Trophoblast cell (in vitro differentiated cells and primary cell): ENCODE measurements around the gene TMEM135.

Source experiments
- DNase-seq, 2 donors: peaks; one replicate each; pipeline ENCODE4 v3.0.0-alpha.2; 2016
- H2AFZ ChIP-seq: 2 replicates; pipeline ENCODE4 v1.6.1; 2013; ENCODE audit warnings: low read length, moderate library complexity, mild to moderate bottlenecking; ENCODE audit not compliant: insufficient read depth, poor library complexity
- H2AK5ac ChIP-seq: 2 replicates; pipeline ENCODE4 v1.6.1; 2013; ENCODE audit warnings: mild to moderate bottlenecking, low read length
- H2BK120ac ChIP-seq: 2 replicates; pipeline ENCODE4 v1.6.1; 2013; ENCODE audit warnings: low read length, mild to moderate bottlenecking, moderate library complexity; ENCODE audit not compliant: insufficient read depth, poor library complexity
- H2BK12ac ChIP-seq: 2 replicates; pipeline ENCODE4 v1.6.1; 2013; ENCODE audit warnings: mild to moderate bottlenecking, low read length, moderate library complexity
- H2BK5ac ChIP-seq: 2 replicates; pipeline ENCODE4 v1.6.1; 2013; ENCODE audit warnings: low read length, low read depth, moderate library complexity, mild to moderate bottlenecking; ENCODE audit not compliant: poor library complexity
- H3K14ac ChIP-seq: 2 replicates; pipeline ENCODE4 v1.6.1; 2013; ENCODE audit warnings: mild to moderate bottlenecking, low read length
- H3K18ac ChIP-seq: 2 replicates; pipeline ENCODE4 v1.6.1; 2013; ENCODE audit warnings: mild to moderate bottlenecking, low read length
- H3K23ac ChIP-seq: 2 replicates; pipeline ENCODE4 v1.6.1; 2013; ENCODE audit warnings: low read length
- H3K27ac ChIP-seq: 2 replicates; pipeline ENCODE4 v1.5.1; 2013; ENCODE audit warnings: low read depth, mild to moderate bottlenecking, inconsistent platforms, low read length, moderate library complexity
- H3K27me3 ChIP-seq: 2 replicates; pipeline ENCODE4 v1.6.1; 2013; ENCODE audit warnings: inconsistent platforms, mild to moderate bottlenecking, low read length, moderate library complexity; ENCODE audit not compliant: insufficient read depth
- H3K36me3 ChIP-seq, 2 experiments: 1 replicate in 1 of 2; 2 replicates in 1 of 2; pipeline ENCODE4 v1.6.1; 2013; ENCODE audit warnings: low read length in 2 of 2, mild to moderate bottlenecking in 2 of 2, moderate library complexity in 1 of 2; ENCODE audit not compliant: insufficient read depth in 2 of 2, control insufficient read depth in 1 of 2
- H3K4ac ChIP-seq: 2 replicates; pipeline ENCODE4 v1.6.1; 2013; ENCODE audit warnings: low read depth, mild to moderate bottlenecking, low read length, moderate library complexity
- H3K4me1 ChIP-seq, 2 experiments: 1 replicate in 1 of 2; 2 replicates in 1 of 2; pipeline ENCODE4 v1.6.1; 2013; ENCODE audit warnings: low read length in 2 of 2, mild to moderate bottlenecking in 2 of 2, moderate library complexity in 1 of 2; ENCODE audit not compliant: insufficient read depth in 2 of 2, control insufficient read depth in 1 of 2
- H3K4me2 ChIP-seq: 2 replicates; pipeline ENCODE4 v1.6.1; 2013; ENCODE audit warnings: inconsistent platforms, mild to moderate bottlenecking, low read length, moderate library complexity
- H3K4me3 ChIP-seq: 2 replicates; pipeline ENCODE4 v1.5.1; 2013; ENCODE audit warnings: mild to moderate bottlenecking, low read depth, low read length, inconsistent platforms
- H3K79me1 ChIP-seq: one replicate; pipeline ENCODE4 v1.6.1; 2013; ENCODE audit warnings: low read length
- H3K79me2 ChIP-seq: 2 replicates; pipeline ENCODE4 v1.6.1; 2013; ENCODE audit warnings: low read length, mild to moderate bottlenecking; ENCODE audit not compliant: control insufficient read depth, insufficient read depth, poor library complexity
- H3K9ac ChIP-seq: 2 replicates; pipeline ENCODE4 v1.6.1; 2013; ENCODE audit warnings: mild to moderate bottlenecking, low read length
- H3K9me3 ChIP-seq: 2 replicates; pipeline ENCODE4 v1.6.1; 2013; ENCODE audit warnings: low read depth, mild to moderate bottlenecking, control low read depth, inconsistent platforms, low read length; ENCODE audit not compliant: insufficient read depth
- H4K12ac ChIP-seq: 2 replicates; pipeline ENCODE4 v1.6.1; 2013; ENCODE audit warnings: low read depth, mild to moderate bottlenecking, low read length, moderate library complexity
- H4K8ac ChIP-seq: 2 replicates; pipeline ENCODE4 v1.6.1; 2013; ENCODE audit warnings: low read depth, mild to moderate bottlenecking, low read length, moderate library complexity
- H4K91ac ChIP-seq: one replicate; pipeline ENCODE4 v1.6.1; 2013; ENCODE audit warnings: low read depth, mild to moderate bottlenecking, low read length, moderate library complexity
- WGBS: extraction: QIAGEN DNeasy Blood & Tissue Kit; methylation state at CpG from one replicate; pipeline ENCODE4 v1.1.7; 2013; ENCODE audit warnings: missing lambda C conversion rate; ENCODE audit not compliant: insufficient read length, insufficient coverage; ENCODE audit errors: extremely low coverage; 5-methylcytosine and 5-hydroxymethylcytosine counted together

The TMEM135 gene

GRCh38 chr11:87076260-87076783, 38.6 kb downstream of the TMEM135 start:
- H3K4ac ChIP-seq = no peak overlapping the region

DNA sequence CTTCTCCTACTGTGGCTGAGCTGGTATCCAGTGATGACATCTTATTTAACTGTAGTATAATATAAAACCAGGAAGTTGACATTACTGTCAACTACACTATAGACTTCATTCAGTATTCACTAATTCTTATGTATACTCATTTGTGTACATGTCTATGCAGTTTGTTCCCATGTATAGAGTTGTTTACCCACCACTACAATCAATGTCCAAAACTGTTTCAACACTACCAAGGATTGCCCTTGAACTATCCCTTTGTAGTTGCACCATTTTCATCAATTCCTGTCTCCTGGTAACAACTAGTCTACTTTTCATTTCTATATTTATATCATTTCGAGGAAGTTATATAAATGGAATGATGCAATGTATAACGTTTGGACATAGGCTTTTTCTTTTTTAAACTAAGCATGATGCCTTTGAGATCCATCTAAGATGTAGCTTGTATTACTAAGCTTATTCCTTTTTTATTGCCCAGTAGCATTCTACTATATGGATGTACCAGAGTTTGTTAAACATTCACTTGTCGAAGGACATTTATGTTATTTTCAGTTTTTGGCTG, 39.2 kb downstream of the TMEM135 start:
- no peaks in the 10 kb centered on the region for H3K27me3 ChIP-seq

More at GRCh38 chr11:87076260-87076783, 38.6 kb downstream of the TMEM135 start:
- no peaks in the 10 kb centered on the region for H3K79me1 ChIP-seq
- WGBS = no CpG with 5 or more reads among the region's 3 CpGs
- H3K9ac ChIP-seq = no peak overlapping the region
- no peak overlapping the region for H3K23ac ChIP-seq
- no peak overlapping the region for H2AFZ ChIP-seq
- H3K9me3 ChIP-seq = no peaks in the 10 kb centered on the region
- no peak overlapping the region for H3K14ac ChIP-seq
- H4K12ac ChIP-seq = no peak overlapping the region
- H3K27me3 ChIP-seq = no peaks in the 10 kb centered on the region
- H4K91ac ChIP-seq = no peak overlapping the region
- DNase-seq = no peak
- no peaks in the 10 kb centered on the region for H3K4me1 ChIP-seq
- H2AK5ac ChIP-seq = no peak overlapping the region
- H3K79me2 ChIP-seq = no peaks in the 10 kb centered on the region
- no peak overlapping the region for H3K18ac ChIP-seq
- no peak overlapping the region for H2BK5ac ChIP-seq
- H2BK120ac ChIP-seq = no peak overlapping the region
- H4K8ac ChIP-seq = no peak overlapping the region
- H2BK12ac ChIP-seq = no peak overlapping the region
- H3K4me2 ChIP-seq = no peak overlapping the region
- no peak overlapping the region for H3K27ac ChIP-seq
- peaks cover 8 to 10% of the 10 kb centered on the region in 2 experiments for H3K36me3 ChIP-seq
- H3K4me3 ChIP-seq = no peak overlapping the region

DNA sequence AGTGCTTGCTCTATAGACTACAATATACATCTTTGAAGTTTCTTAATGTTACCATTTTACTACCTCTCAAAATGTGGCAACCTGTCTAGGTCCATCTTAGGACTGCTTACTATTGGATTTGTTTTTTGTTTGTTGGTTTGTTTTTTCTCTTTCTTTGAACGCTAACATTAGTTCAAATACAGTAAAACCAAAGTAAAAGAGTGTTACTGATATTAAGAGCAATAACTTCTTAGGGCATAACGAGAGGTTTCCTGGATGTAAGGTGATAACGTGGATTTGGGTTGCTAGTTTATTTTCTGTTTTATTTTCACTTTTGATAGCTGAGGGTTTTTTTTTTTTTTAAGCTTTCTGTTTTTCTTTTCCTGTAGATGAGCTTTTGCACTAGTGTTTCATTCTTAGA, 43.6 kb downstream of the TMEM135 start:
- no peak overlapping the region for H3K27ac ChIP-seq
- H2AK5ac ChIP-seq = no peak overlapping the region
- no peak overlapping the region for H3K4me3 ChIP-seq
- no peaks in the 10 kb centered on the region for H3K79me1 ChIP-seq
- H3K18ac ChIP-seq = no peak overlapping the region
- no peak overlapping the region for H2BK12ac ChIP-seq
- DNase-seq = no peak
- no peak overlapping the region for H2BK5ac ChIP-seq
- H3K9me3 ChIP-seq = no peaks in the 10 kb centered on the region
- H2BK120ac ChIP-seq = no peak overlapping the region
- H4K8ac ChIP-seq = no peak overlapping the region
- H3K4me2 ChIP-seq = no peak overlapping the region
- no peaks in the 10 kb centered on the region for H3K4me1 ChIP-seq
- no peak overlapping the region for H3K23ac ChIP-seq
- H3K14ac ChIP-seq = no peak overlapping the region
- H3K36me3 ChIP-seq = peaks cover 4 to 5% of the 10 kb centered on the region in 2 experiments
- H2AFZ ChIP-seq = no peak overlapping the region
- H4K91ac ChIP-seq = no peak overlapping the region
- H3K4ac ChIP-seq = no peak overlapping the region
- H3K9ac ChIP-seq = no peak overlapping the region
- WGBS = no CpG with 5 or more reads among the region's 3 CpGs
- peaks cover 2% of the 10 kb centered on the region for H3K79me2 ChIP-seq
- no peak overlapping the region for H4K12ac ChIP-seq
- H3K27me3 ChIP-seq = no peaks in the 10 kb centered on the region

More for the DNA sequence above, 39.2 kb downstream of the TMEM135 start:
- Histone ChIP-seq H3K4me2 (no peak overlapping the region), H3K14ac (no peak overlapping the region), H3K18ac (no peak overlapping the region), H2AK5ac (no peak overlapping the region), H3K4ac (no peak overlapping the region), H3K4me3 (no peak overlapping the region), H3K9ac (no peak overlapping the region), H3K79me1 (no peaks in the 10 kb centered on the region), H2AFZ (no peak overlapping the region), H3K36me3 (peaks cover 8 to 10% of the 10 kb centered on the region in 2 experiments), H4K91ac (no peak overlapping the region), H3K9me3 (no peaks in the 10 kb centered on the region), H3K4me1 (no peaks in the 10 kb centered on the region), H4K12ac (no peak overlapping the region), H3K79me2 (no peaks in the 10 kb centered on the region), H3K27ac (no peak overlapping the region), H2BK120ac (no peak overlapping the region), H2BK12ac (no peak overlapping the region), H4K8ac (no peak overlapping the region), H3K23ac (no peak overlapping the region), H2BK5ac (no peak overlapping the region)
- no peak for DNase-seq
- WGBS = no CpG with 5 or more reads among the region's 3 CpGs

DNA sequence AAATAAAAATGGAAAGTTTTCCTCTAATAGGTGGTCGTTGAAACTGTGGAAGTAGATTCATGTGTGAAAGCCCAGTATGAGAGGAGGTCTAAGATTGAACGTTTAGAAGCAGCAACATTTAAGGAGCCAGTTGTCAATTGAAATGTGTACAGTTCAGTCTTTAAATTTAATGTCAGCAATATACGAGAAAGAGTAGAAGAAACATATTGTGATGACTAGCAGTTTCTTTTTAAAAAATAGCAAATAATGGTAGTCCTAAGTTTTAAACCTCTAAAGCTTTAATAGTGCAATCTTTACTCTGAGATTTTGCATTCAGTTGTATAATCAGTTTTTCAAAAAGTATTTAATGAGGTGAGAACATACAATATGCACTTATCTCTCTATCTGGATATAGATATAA, 44.9 kb downstream of the TMEM135 start:
- Histone ChIP-seq H3K4me1 (no peaks in the 10 kb centered on the region), H3K18ac (no peak overlapping the region), H2AFZ (no peak overlapping the region), H3K27me3 (no peaks in the 10 kb centered on the region), H4K12ac (no peak overlapping the region), H3K9me3 (no peaks in the 10 kb centered on the region), H2BK120ac (no peak overlapping the region), H3K36me3 (peaks cover 2 to 5% of the 10 kb centered on the region in 2 experiments), H2BK5ac (no peak overlapping the region), H3K23ac (no peak overlapping the region), H2BK12ac (no peak overlapping the region), H3K4me2 (no peak overlapping the region), H3K27ac (no peak overlapping the region), H3K79me1 (no peaks in the 10 kb centered on the region), H4K8ac (no peak overlapping the region), H3K4ac (no peak overlapping the region), H3K9ac (no peak overlapping the region), H3K14ac (no peak overlapping the region), H3K79me2 (peaks cover 2% of the 10 kb centered on the region), H2AK5ac (no peak overlapping the region), H3K4me3 (no peak overlapping the region), H4K91ac (no peak overlapping the region)
- DNase-seq = no peak
- WGBS = no CpG with 5 or more reads among the region's 3 CpGs
